Fibroblast of mammary gland (primary cell): ENCODE results near the gene ADGRG1.

Experiments used
- DNase-seq: peaks from one replicate; pipeline ENCODE4 v3.0.0-alpha.2; 2010; ENCODE audit warnings: low read depth
- H3K4me3 ChIP-seq: 2 replicates; pipeline ENCODE4 v1.5.1; 2011; ENCODE audit warnings: low read depth, mild to moderate bottlenecking, low read length, moderate library complexity; ENCODE audit not compliant: control insufficient read depth
- TF ChIP-seq, protein P1 (sequence below): conservative IDR thresholded peaks from 2 replicates; pipeline ENCODE4 v1.5.1; 2011; ENCODE audit warnings: low read depth, low read length, inconsistent platforms; ENCODE audit not compliant: control insufficient read depth, insufficient read depth

ADGRG1 gene

DNA sequence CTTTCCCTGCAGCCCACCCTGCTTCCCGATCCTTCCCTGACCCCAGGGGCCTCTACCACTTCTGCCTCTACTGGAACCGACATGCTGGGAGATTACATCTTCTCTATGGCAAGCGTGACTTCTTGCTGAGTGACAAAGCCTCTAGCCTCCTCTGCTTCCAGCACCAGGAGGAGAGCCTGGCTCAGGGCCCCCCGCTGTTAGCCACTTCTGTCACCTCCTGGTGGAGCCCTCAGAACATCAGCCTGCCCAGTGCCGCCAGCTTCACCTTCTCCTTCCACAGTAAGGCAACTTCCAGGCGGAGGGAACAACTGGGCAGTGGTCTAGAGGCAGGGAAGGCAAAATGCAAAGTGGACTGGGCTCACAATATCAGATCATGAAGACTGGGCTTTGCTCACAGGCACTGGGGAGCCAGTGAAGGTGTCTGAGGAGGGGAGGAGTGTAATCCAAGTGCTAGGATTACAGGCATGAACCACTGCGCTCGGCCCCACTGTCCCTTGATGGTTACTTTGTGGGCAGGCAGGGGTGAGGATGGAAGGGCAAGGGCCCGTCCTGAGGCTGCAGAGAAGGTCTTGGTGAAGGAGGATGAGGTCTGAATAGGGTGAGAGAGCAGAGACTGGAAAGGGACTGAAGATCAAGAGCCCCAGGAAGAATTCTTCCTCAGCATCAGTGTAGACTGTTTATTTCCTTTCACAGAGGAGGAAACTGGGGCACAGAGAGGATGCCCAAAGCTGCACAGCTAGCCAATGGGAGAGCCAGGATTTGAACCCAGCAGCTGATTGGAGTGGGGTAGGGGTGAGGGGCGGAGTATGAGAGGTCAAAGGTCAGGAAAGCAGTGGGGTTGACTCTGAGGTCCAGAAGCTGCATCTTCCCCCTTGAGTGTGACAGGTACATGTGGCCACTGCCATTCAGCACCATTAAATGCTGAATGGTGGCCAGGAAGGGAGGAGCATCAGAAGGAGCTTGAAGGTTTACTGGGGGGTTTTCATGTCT is 23.2 kb downstream of the ADGRG1 start:
- DNase-seq = no peak
- TF ChIP-seq, protein P1, sequence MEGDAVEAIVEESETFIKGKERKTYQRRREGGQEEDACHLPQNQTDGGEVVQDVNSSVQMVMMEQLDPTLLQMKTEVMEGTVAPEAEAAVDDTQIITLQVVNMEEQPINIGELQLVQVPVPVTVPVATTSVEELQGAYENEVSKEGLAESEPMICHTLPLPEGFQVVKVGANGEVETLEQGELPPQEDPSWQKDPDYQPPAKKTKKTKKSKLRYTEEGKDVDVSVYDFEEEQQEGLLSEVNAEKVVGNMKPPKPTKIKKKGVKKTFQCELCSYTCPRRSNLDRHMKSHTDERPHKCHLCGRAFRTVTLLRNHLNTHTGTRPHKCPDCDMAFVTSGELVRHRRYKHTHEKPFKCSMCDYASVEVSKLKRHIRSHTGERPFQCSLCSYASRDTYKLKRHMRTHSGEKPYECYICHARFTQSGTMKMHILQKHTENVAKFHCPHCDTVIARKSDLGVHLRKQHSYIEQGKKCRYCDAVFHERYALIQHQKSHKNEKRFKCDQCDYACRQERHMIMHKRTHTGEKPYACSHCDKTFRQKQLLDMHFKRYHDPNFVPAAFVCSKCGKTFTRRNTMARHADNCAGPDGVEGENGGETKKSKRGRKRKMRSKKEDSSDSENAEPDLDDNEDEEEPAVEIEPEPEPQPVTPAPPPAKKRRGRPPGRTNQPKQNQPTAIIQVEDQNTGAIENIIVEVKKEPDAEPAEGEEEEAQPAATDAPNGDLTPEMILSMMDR = no peak

DNA sequence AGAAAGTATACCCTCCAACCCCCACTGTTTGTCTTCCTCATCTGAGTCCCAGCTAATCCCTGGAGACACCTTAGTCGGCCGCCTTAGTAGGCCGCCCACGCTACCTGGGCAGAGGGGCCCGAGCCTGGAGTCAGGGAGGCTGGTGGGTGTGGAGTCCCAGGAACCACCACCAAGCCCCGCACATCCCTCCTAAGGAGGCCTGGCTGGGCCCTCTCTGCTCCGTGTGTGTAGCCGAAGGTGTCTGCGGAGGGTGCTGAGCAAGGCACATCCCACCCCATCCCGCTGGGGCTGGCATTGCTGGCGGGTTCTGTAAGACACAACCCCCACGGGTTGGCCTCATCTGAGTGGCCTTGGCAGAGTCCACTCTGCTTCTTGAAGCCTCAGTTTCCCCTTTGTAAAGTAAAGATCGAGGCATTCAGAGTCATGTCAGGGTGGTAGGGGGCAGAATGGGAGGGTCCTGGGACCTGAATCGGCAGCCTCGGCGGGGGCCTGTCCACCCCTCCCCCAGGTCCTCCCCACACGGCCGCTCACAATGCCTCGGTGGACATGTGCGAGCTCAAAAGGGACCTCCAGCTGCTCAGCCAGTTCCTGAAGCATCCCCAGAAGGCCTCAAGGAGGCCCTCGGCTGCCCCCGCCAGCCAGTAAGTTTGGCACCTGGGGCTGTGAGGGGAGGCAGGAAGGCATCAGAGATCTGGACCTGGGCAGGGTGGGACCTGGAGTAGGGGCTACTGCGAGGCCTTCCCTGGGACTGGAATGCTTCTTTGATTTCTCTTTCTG is 24.5 kb downstream of the ADGRG1 start:
- no peak for DNase-seq
- TF ChIP-seq, protein P1 = no peak

More for the DNA sequence above, 23.2 kb downstream of the ADGRG1 start:
- H3K4me3 ChIP-seq = no peak overlapping the region

DNA sequence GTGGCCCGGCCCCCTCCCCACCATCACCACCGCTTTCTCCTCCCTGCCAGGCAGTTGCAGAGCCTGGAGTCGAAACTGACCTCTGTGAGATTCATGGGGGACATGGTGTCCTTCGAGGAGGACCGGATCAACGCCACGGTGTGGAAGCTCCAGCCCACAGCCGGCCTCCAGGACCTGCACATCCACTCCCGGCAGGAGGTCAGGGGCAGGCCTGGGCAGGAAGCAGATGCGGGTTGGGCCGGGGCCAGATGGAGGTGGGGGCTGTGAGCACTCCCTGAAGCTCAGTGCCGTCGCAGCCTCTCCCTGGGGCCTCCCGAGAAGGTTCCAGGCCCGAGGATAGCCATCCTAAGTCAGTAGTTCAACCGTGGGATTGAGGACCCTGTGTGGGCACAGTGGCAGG is 25.5 kb downstream of the ADGRG1 start:
- TF ChIP-seq, protein P1 = no peak
- H3K4me3 ChIP-seq = no peak overlapping the region
- no peak for DNase-seq

More for the DNA sequence above, 24.5 kb downstream of the ADGRG1 start:
- no peak overlapping the region for H3K4me3 ChIP-seq

DNA sequence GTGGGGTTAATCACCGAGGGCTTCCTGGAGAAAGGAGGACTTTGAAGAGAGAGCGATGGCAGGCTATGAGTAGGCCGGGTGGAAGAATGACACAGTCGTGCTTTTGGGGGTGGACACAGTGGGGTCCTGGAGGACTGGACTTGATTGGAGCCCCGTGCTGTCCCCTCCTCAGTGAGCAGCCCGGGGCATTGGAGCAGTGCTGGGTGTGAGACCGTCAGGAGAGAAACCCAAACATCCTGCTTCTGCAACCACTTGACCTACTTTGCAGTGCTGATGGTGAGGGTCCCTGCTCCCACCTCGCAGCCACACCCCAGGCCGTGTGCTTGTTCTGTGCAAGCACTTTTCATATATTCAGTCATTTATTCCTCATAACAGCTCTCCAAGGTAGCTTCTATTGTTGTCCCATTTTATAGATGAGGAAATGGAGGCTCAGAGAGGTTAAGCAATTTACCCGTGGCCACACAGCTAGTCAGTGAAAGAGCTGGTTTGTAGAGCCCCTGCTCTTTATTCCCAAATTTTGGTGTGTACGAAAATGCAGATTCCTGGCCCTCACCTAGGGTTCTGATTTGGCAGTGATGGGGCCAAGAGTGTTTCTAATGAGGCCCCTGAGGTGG is 28.0 kb downstream of the ADGRG1 start:
- no peak for DNase-seq

DNA sequence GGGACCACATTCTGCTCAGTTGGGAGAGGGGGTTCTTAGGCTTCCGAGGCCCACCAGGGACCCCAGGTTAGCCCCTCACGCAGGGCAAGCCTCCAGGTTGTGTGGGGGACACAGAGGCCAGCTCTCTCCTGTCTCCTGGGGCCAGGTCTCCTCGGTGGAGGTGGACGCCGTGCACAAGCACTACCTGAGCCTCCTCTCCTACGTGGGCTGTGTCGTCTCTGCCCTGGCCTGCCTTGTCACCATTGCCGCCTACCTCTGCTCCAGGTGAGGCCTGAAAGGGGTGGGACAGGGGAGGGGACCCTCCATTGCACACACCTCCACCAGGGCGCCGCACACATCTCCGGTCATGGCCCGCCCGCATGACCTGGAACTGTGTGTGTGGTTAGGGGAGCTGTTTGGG is 28.8 kb downstream of the ADGRG1 start:
- DNase-seq = no peak
- TF ChIP-seq, protein P1 = no peak
- no peak overlapping the region for H3K4me3 ChIP-seq

More for the DNA sequence above, 28.0 kb downstream of the ADGRG1 start:
- H3K4me3 ChIP-seq = no peak overlapping the region
- TF ChIP-seq, protein P1 = no peak

DNA sequence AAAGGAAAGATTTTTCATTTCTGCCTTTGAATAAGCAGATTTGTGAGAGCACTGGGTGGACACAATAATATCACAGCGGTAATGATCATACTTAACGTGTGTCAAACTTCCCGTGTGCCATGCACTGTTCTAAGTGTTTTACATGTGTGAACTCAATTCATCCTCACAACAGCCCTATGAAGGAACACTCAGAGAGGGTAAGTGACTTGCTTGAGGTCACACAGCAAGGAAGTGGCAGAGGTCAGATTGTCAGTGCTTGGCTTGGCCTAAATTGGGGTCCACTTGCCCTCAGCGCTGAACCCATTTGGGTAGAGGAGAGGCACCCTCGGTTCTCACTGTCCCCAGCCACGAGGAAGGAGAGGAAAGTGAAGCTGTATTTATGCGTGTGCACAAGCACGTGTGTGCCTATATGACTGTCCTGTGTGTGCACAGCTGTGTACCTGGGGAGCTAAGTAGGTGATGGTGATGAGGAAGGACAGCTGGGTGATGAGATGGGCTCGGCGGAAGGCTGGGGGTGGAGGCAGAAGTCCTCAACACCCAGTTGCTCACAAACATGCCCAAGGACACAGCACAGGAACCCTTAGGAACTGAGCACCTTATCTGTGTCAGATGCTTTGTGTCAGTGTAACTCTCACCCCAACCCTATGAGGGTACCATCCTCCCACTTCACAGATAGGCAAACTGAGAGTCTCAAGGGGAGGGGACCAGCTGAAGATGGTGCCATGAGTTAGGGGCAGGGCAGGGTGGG is 29.9 kb downstream of the ADGRG1 start:
- no peak overlapping the region for H3K4me3 ChIP-seq
- DNase-seq = no peak
- TF ChIP-seq, protein P1 = no peak
